RWPE1 (cell line): ENCODE results near the gene SAMD8.

Source experiments
- CTCF ChIA-PET: fragments of 350-600 bp; sonication (Branson Sonifier 250); formaldehyde crosslinking; extraction: SDS; loops from one replicate; lab custom pipeline; 2021; lab: Yijun Ruan, JAX
- POLR2A ChIA-PET: fragments of 400-600 bp; formaldehyde crosslinking; extraction: SDS; loops from one replicate; lab custom pipeline; 2020; ENCODE audit warnings: antibody characterized with exemption; ENCODE audit not compliant: low non-redundant PET; lab: Yijun Ruan, JAX
- DNase-seq: peaks from one replicate; pipeline ENCODE4 v3.0.0; 2012; ENCODE audit warnings: low spot score
- H3K27ac ChIP-seq: fragments of 450-650 bp; 2 replicates; pipeline ENCODE4 v1.5.1; 2017
- TF ChIP-seq, protein P1 (sequence below): fragments of 450-650 bp; conservative IDR thresholded peaks from 2 replicates; pipeline ENCODE4 v1.5.1; 2017; ENCODE audit warnings: low read depth, mild to moderate bottlenecking

Gene SAMD8

DNA sequence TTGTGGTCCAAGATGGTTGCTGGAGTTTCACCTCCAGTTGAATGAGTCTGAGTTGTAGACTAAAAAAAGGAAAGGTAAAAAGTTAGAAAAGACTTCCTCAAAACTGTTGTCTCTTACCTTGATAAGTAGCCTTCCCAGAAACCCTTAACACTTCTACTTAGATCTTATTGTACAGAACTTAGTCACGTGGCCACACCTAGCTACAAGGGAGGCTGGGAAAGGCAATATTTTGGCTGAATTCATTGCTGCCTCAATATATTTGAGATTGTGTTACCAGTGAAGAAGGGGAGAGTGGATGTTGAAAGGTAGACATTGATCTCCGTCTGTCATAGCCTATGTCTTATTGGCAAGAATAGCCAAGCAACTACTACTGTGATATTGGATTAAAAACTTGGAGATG lies 63.6 kb downstream of the SAMD8 start:
- ChIA-PET POLR2A (no interaction called here), CTCF (interaction anchor here (0.6 to 1.4 kb wide), 2 partner anchors 12 to 1148 kb away, joined by 3 to 5 read pairs; no protein-coding TSS in a partner anchor)
- DNase-seq, result no peak
- TF ChIP-seq, protein P1, sequence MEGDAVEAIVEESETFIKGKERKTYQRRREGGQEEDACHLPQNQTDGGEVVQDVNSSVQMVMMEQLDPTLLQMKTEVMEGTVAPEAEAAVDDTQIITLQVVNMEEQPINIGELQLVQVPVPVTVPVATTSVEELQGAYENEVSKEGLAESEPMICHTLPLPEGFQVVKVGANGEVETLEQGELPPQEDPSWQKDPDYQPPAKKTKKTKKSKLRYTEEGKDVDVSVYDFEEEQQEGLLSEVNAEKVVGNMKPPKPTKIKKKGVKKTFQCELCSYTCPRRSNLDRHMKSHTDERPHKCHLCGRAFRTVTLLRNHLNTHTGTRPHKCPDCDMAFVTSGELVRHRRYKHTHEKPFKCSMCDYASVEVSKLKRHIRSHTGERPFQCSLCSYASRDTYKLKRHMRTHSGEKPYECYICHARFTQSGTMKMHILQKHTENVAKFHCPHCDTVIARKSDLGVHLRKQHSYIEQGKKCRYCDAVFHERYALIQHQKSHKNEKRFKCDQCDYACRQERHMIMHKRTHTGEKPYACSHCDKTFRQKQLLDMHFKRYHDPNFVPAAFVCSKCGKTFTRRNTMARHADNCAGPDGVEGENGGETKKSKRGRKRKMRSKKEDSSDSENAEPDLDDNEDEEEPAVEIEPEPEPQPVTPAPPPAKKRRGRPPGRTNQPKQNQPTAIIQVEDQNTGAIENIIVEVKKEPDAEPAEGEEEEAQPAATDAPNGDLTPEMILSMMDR, result no peak
- H3K27ac ChIP-seq, result no peak overlapping the region

DNA sequence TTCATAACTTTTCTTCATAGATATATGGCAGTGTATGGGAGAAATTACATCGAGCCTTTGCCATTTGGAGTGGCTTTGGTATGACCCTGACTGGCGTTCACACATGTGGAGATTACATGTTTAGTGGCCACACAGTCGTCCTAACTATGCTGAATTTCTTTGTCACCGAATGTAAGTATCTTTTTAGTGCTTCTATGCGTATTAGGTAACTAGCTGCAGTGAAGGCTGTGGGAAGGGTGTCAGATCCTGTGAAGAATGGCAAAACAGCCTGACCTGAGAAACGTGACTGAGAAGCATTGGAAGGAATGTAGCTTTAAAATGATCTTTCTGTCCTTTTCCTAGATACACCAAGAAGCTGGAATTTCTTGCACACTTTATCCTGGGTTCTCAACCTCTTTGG lies 64.6 kb downstream of the SAMD8 start:
- TF ChIP-seq, protein P1, result no peak
- ChIA-PET POLR2A (no interaction called here), CTCF (interaction anchor here (1.4 kb wide), 1 partner anchor 11 kb away, joined by 5 read pairs; no protein-coding TSS in a partner anchor)

DNA sequence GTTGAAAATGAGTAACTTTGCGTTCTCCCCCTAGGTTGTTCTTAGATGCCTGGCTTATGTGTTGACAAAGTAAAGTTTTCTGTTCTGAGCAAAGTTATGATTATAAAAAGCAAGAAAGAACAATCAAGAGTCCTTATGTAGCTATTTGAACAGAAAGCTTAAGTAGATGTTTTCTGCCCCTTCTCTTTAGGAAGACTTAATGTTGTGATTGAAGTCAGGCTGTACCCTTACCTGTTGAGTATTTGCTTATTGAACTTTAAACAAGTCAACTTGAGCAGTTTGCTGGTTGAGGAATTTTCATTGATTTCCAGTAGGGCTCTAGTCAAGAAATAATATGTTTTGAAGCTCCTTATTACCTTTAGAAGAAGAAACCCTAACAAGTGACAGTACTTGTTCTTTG lies 65.3 kb downstream of the SAMD8 start:
- DNase-seq, result no peak
- CTCF ChIA-PET, result interaction anchor here (1.4 kb wide), 1 partner anchor 10 kb away, joined by 5 read pairs; no protein-coding TSS in a partner anchor
- H3K27ac ChIP-seq, result no peak overlapping the region
- POLR2A ChIA-PET, result no interaction called here
- TF ChIP-seq, protein P1, result no peak

More for the DNA sequence above, 64.6 kb downstream of the SAMD8 start:
- no peak for DNase-seq
- no peak overlapping the region for H3K27ac ChIP-seq

DNA sequence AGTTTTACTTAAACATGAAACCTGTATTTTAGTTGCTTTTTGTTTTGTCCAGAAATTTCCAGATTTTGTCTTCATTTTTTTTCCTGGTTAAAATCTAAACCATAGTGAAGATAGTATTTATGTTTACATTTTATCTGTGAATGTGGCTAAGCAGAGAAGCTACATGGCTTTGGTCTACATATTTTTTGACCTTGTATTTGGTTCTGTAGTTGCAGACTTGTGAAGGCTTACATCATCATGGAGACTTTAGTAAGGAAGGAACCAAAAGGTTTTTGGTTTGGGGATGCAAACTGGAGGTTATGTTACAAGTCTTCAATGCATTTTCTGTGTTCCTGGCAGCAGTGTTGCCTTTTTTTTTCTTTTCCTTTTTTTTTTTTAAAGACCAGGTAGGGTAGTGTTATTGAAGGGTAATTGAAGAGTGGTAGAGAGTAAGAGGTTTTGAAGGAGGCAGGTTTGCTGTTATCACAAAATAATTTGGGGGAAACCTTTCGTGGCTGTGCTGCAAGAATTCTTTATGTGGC lies 68.3 kb downstream of the SAMD8 start:
- H3K27ac ChIP-seq, result no peak overlapping the region
- ChIA-PET POLR2A (no interaction called here), CTCF (interaction anchor here (1.0 kb wide), 1 partner anchor 51 kb away, joined by 3 read pairs; no protein-coding TSS in a partner anchor)
- no peak for DNase-seq
- TF ChIP-seq, protein P1, result no peak

DNA sequence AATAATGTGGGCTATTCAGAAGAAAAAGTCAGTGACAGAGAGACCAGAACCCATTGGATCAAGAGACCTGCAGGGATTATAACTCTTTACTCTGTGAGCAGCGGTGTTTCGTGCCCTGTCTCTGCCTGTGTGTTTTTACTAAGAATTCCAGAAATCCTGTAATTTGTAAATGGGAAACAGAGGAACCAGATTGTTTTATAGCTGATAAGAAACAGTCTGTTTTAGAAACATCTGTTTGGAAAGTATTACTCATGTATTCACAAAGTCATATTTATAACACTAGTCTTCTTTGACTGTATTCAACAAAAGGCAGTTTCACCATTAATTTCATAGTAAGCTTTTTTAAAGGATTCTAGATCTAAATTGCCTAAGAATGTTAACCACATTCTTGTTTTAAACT lies 69.1 kb downstream of the SAMD8 start:
- TF ChIP-seq, protein P1, result no peak
- no peak overlapping the region for H3K27ac ChIP-seq
- POLR2A ChIA-PET, result no interaction called here
- CTCF ChIA-PET, result interaction anchor here (0.6 kb wide), 1 partner anchor 775 kb away, joined by 3 read pairs; no protein-coding TSS in a partner anchor
- no peak for DNase-seq

DNA sequence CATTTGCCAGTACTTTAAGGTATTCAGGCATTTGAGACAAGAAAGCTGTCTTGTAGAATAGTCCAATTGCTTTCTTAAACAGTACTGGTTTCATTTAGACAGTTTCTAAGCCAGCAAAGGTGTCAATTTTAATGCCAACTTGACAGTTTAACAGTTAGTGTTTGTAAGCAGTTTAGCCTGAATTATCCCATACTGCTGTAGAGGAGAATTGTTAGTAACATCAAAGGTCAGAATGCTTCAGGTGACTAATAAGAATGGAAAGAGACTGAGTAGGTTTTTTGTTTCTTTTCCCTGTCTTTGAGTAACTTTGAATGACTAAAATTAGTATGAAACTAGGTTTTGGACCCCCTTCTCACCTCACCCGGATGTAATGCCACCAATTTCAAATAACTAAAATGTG lies 69.6 kb downstream of the SAMD8 start:
- CTCF ChIA-PET, result interaction anchor here (0.6 kb wide), 2 partner anchors 196 to 776 kb away, joined by 3 read pairs; no protein-coding TSS in a partner anchor
- POLR2A ChIA-PET, result no interaction called here
- no peak for DNase-seq
- TF ChIP-seq, protein P1, result no peak
- H3K27ac ChIP-seq, result no peak overlapping the region
